K562 (cell line): ENCODE measurements around the gene TMEM72. TPM values are rescaled to one million over a fixed set of nuclear protein-coding genes. Genes with fewer than 3 reads are reported as not detected.
A peak's percentile ranks its signal among the peaks of the same experiment; 100 is the strongest.

Source experiments
- ATAC-seq: fragments of 200-7000 bp; cut with Tn5 transposase; 3 replicates; pipeline ENCODE4 v1.9.1; 2020; ENCODE audit warnings: moderate library complexity
- BruUV-seq: library from RNA; stranded (reverse); fragments of 400-500 nt; replicated peaks from 2 replicates; lab custom pipeline; 2021; lab: Mats Ljungman, UMichigan
- CTCF ChIA-PET: fragments of 300-600 bp; formaldehyde crosslinking; extraction: SDS; loops from one replicate; lab custom pipeline; 2021; ENCODE audit warnings: low intra/inter-chr PET ratio; lab: Yijun Ruan, JAX
- POLR2A ChIA-PET: fragments of 300-600, 350-650 bp; sonication (Branson Sonifier 250); formaldehyde crosslinking; extraction: SDS; loops from one replicate; lab custom pipeline; 2021; ENCODE audit warnings: antibody characterized with exemption, inconsistent platforms; lab: Yijun Ruan, JAX
- DNase-seq, 4 experiments: peaks; one replicate each; pipeline versions ENCODE4 v3.0.0 to v3.0.0-alpha.2; 2011 to 2018; ENCODE audit warnings: low spot score in 3 of 4, mixed read lengths in 3 of 4; ENCODE audit errors: extremely low read depth in 1 of 4
- FAIRE-seq: peaks from 2 replicates; lab custom pipeline; 2011; peaks lifted over from hg19 to GRCh38; lab: Jason Lieb, UNC
- H2AFZ ChIP-seq: 2 replicates; pipeline ENCODE4 v1.6.0; 2011; ENCODE audit warnings: low read depth, low read length, control low read depth, inconsistent platforms
- H3K27ac ChIP-seq: fragments of 200-600 bp; 3 replicates; pipeline ENCODE4 v1.8.0; 2011; ENCODE audit warnings: low read depth, mild to moderate bottlenecking, control low read depth, inconsistent platforms, low read length, moderate library complexity, mixed read lengths; ENCODE audit errors: extremely low read depth
- H3K27me3 ChIP-seq, 2 experiments: fragments of 300-600 bp in 1 of 2; 2 replicates in 1 of 2; 3 replicates in 1 of 2; pipeline versions ENCODE4 v1.6.0 to v1.8.0; 2011; ENCODE audit warnings: inconsistent platforms in 2 of 2, low read length in 2 of 2, mild to moderate bottlenecking in 1 of 2, mixed read lengths in 1 of 2, moderate library complexity in 1 of 2; ENCODE audit not compliant: control insufficient read depth in 2 of 2, insufficient read depth in 2 of 2
- H3K36me3 ChIP-seq: fragments of 300-600 bp; 3 replicates; pipeline ENCODE4 v1.8.0; 2011; ENCODE audit warnings: mild to moderate bottlenecking, low read length, inconsistent platforms; ENCODE audit not compliant: control insufficient read depth, insufficient read depth
- H3K4me1 ChIP-seq, 2 experiments: fragments of 200-600 bp in 1 of 2; replicated peaks in 1 of 2; 2 replicates in 1 of 2; 3 replicates in 1 of 2; pipeline versions ENCODE4 v1.5.1 to v1.8.0; 2011; ENCODE audit warnings: inconsistent platforms in 2 of 2, low read length in 2 of 2, mild to moderate bottlenecking in 1 of 2, mixed read lengths in 1 of 2, moderate library complexity in 1 of 2; ENCODE audit not compliant: control insufficient read depth in 2 of 2, insufficient read depth in 2 of 2
- H3K4me2 ChIP-seq: 2 replicates; pipeline ENCODE4 v1.6.1; 2011; ENCODE audit warnings: low read length, control low read depth, inconsistent platforms, mixed read lengths; ENCODE audit not compliant: insufficient read depth
- H3K4me3 ChIP-seq: fragments of 200-600 bp; sonication (generic), shearing (Covaris generic); 2 replicates; pipeline ENCODE4 v1.5.1; 2016; ENCODE audit warnings: control low read depth, inconsistent platforms
- H3K79me2 ChIP-seq: fragments of 200-600 bp; 3 replicates; pipeline ENCODE4 v1.8.0; 2011; ENCODE audit warnings: low read length, inconsistent platforms; ENCODE audit not compliant: control insufficient read depth, insufficient read depth
- H3K9ac ChIP-seq, 2 experiments: 2 replicates each; pipeline versions ENCODE4 v1.6.0 to v1.6.1; 2011; ENCODE audit warnings: low read depth in 2 of 2, low read length in 2 of 2, control low read depth in 1 of 2, inconsistent platforms in 1 of 2, mild to moderate bottlenecking in 1 of 2, mixed read lengths in 1 of 2; ENCODE audit not compliant: insufficient read depth in 1 of 2
- H3K9me1 ChIP-seq: one replicate; pipeline ENCODE4 v1.6.0; 2011; ENCODE audit warnings: inconsistent platforms, mild to moderate bottlenecking, low read length, moderate library complexity; ENCODE audit not compliant: control insufficient read depth, insufficient read depth
- H3K9me3 ChIP-seq: replicated peaks from 2 replicates; pipeline ENCODE4 v1.5.1; 2011; ENCODE audit warnings: low read depth, low read length, inconsistent platforms; ENCODE audit not compliant: control insufficient read depth, insufficient read depth
- H4K20me1 ChIP-seq: replicated peaks from 2 replicates; pipeline ENCODE4 v1.6.1; 2011; ENCODE audit warnings: low read length, inconsistent platforms, mixed read lengths; ENCODE audit not compliant: control insufficient read depth, insufficient read depth
- ATF1 ChIP-seq, 2 experiments: fragments of 450-650 bp in 1 of 2; IDR thresholded peaks; 2 replicates each; pipeline ENCODE4 v1.6.1; 2016; ENCODE audit warnings: missing compliant biosample characterization in 1 of 2, missing genetic modification characterization in 1 of 2
- CEBPG ChIP-seq, 3 experiments: fragments of 200-800 bp in 1 of 3; sonication (Bioruptor generic) in 1 of 3; sonication (generic) in 1 of 3; formaldehyde crosslinking in 1 of 3; IDR thresholded peaks in 2 of 3; conservative IDR thresholded peaks in 1 of 3; 2 replicates each; pipeline versions ENCODE4 v1.6.1 to v1.8.0; 2016 to 2022; ENCODE audit warnings: missing compliant biosample characterization in 2 of 3, missing genetic modification characterization in 2 of 3, mild to moderate bottlenecking in 1 of 3, missing genetic modification reagents in 1 of 3
- ELF1 ChIP-seq: fragments of 200-800 bp; sonication (Bioruptor generic); IDR thresholded peaks from 2 replicates; pipeline ENCODE4 v1.6.1; 2016; ENCODE audit warnings: missing genetic modification characterization, missing compliant biosample characterization
- KDM5B ChIP-seq: fragments of 200-600 bp; sonication (generic); IDR thresholded peaks from 2 replicates; pipeline ENCODE4 v1.6.1; 2012; ENCODE audit warnings: low read depth, mild to moderate bottlenecking, moderate library complexity, low read length, control low read depth, inconsistent platforms; ENCODE audit not compliant: insufficient replicate concordance
- NONO ChIP-seq, 2 experiments: fragments of 200-400 bp in 1 of 2; fragments of 450-650 bp in 1 of 2; formaldehyde crosslinking in 1 of 2; IDR thresholded peaks; 2 replicates each; pipeline ENCODE4 v1.6.1; 2017; ENCODE audit warnings: low read depth in 2 of 2, mild to moderate bottlenecking in 2 of 2, moderate library complexity in 2 of 2, low read length in 1 of 2
- NR4A1 ChIP-seq, 2 experiments: fragments of 250-450 bp in 1 of 2; fragments of 450-650 bp in 1 of 2; sonication (Bioruptor Pico) in 1 of 2; IDR thresholded peaks; 2 replicates each; pipeline versions ENCODE4 v1.4.0 to v1.6.1; 2016 to 2020; ENCODE audit warnings: mild to moderate bottlenecking in 2 of 2, missing compliant biosample characterization in 1 of 2, missing genetic modification characterization in 1 of 2, moderate library complexity in 1 of 2
- PCBP1 ChIP-seq: fragments of 200-400 bp; formaldehyde crosslinking; IDR thresholded peaks from 2 replicates; pipeline ENCODE4 v1.6.1; 2018; ENCODE audit warnings: mild to moderate bottlenecking, low read depth, low read length; ENCODE audit not compliant: poor library complexity, severe bottlenecking
- PHF8 ChIP-seq: fragments of 200-600 bp; sonication (generic); IDR thresholded peaks from 2 replicates; pipeline ENCODE4 v1.6.1; 2012; ENCODE audit warnings: mixed run types, mild to moderate bottlenecking, inconsistent platforms, low read length, moderate library complexity, borderline replicate concordance
- XRCC5 ChIP-seq: fragments of 200-400 bp; formaldehyde crosslinking; IDR thresholded peaks from 2 replicates; pipeline ENCODE4 v1.6.1; 2017; ENCODE audit warnings: low read depth, mild to moderate bottlenecking, low read length
- ZNF146 ChIP-seq: IDR thresholded peaks from one replicate; pipeline ENCODE4 v1.6.1; 2018; ENCODE audit warnings: missing compliant biosample characterization; ENCODE audit not compliant: unreplicated experiment
- ZNF239 ChIP-seq: fragments of 250-450 bp; sonication (Bioruptor Pico); IDR thresholded peaks from 2 replicates; pipeline ENCODE4 v1.4.0; 2020; ENCODE audit warnings: mild to moderate bottlenecking
- ZNF324 ChIP-seq: fragments of 250-450 bp; sonication (Bioruptor Pico); IDR thresholded peaks from 2 replicates; pipeline ENCODE4 v1.4.0; 2020; ENCODE audit warnings: mild to moderate bottlenecking
- ZNF780A ChIP-seq: fragments of 250-450 bp; sonication (Bioruptor Pico); IDR thresholded peaks from 2 replicates; pipeline ENCODE4 v1.5.0; 2021; ENCODE audit warnings: mild to moderate bottlenecking
- WGBS: fragments of 100-300 bp; shearing (Covaris generic); methylation state at CpG from one replicate; pipeline ENCODE4 v1.1.6; 2016; ENCODE audit warnings: low coverage, mixed read lengths; ENCODE audit not compliant: insufficient coverage; ENCODE audit errors: missing lambda C conversion rate; 5-methylcytosine and 5-hydroxymethylcytosine counted together
- in situ Hi-C: fragments of 300-500 bp; cut with MboI; formaldehyde crosslinking; loops from 4 replicates; pipeline ENCODE4 v1.15.0; 2018; ENCODE audit warnings: inconsistent platforms, mixed read lengths
- intact Hi-C: fragments of 100-400 bp; cut with micrococcal nuclease; formaldehyde crosslinking; loops from 2 replicates; pipeline ENCODE4 v1.14.2; 2022
- polyA plus RNA-seq, 8 experiments: library from polyadenylated mRNA; depleted of rRNA in 4 of 8; stranded (reverse) in 5 of 8; unstranded in 3 of 8; fragments of >200 nt; fragmentation: Nextera tagmentation in 2 of 8; fragmentation: Illumina TruSeq in 1 of 8; extraction: Ambion mirVana in 2 of 8; extraction: Trizol in 1 of 8; gene quantifications; 2 replicates each; pipeline versions ENCODE4 v1.2.1 to v1.2.3, GENCODE V29; 2011 to 2014; ENCODE audit warnings: inconsistent platforms in 1 of 8, missing spikeins in 1 of 8
- total RNA-seq, 7 experiments: library from RNA; depleted of rRNA in 6 of 7; stranded (reverse); fragments of >200 nt in 6 of 7; fragmentation: Illumina TruSeq in 2 of 7; extraction: Trizol in 2 of 7; gene quantifications; 2 replicates each; pipeline versions ENCODE4 v1.2.1 to v1.2.3, GENCODE V29; 2011 to 2021; ENCODE audit warnings: low replicate concordance in 1 of 7
- TF ChIP-seq, protein P1 (sequence below), 3 experiments: IDR thresholded peaks in 2 of 3; conservative IDR thresholded peaks in 1 of 3; 2 replicates each; pipeline ENCODE4 v1.5.1; 2011 to 2012; ENCODE audit warnings: low read length in 3 of 3, mild to moderate bottlenecking in 3 of 3, control low read depth in 2 of 3, improper control_type of control experiment in 1 of 3, inconsistent platforms in 1 of 3, low read depth in 1 of 3, mixed read lengths in 1 of 3, moderate library complexity in 1 of 3; ENCODE audit not compliant: insufficient read depth in 2 of 3
- TF ChIP-seq, protein P2 (sequence below): fragments of 450-650 bp; formaldehyde crosslinking; IDR thresholded peaks from 2 replicates; pipeline ENCODE4 v1.4.0; 2020; ENCODE audit warnings: mild to moderate bottlenecking, moderate library complexity

TMEM72 gene
- total and polyA plus RNA-seq, 9 of the 15 experiments (the other 6 are each of a cell fraction or from before 2014, with no cell fraction given), result not detected

DNA sequence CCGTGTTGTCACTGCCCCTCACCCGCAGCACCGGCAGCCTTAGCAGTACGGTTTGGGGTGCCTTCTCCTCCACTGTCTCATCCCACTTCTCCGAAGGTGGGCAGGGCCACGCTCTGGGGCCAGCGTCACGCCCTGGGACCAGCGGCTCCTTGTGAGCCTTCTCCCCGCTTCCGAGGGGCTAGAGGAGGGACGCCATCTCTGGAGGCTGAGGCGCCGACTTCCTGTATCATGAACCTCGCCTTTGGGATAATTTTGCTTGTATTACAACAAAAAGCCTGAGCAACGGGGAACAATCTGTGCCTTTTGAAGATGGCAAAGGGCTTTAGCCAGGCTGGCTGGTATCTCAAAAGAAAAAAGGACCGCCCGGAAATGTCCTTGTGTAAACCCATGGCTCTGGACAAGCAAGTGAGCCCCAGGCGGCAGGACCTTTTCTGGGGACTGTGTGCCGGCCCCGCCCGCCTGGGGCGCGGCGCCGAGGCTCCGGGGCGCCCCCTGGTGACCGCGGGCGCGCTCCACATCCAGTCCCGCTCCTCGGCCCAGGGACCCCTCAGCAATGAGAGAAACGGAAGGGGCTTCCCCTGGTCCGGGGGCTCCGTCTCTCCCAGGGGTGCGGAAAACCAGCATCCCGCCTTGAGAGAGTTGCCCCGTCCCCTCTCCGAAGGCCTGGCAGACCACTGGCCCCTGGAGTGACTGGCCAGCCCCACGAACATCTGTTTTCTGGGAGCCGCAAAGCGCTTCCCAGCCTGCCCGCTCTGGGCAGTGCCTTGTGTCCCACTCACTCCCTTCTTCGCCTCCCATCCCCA is 63.7 kb downstream of the TMEM72 start:
- ChIA-PET CTCF (interaction anchor here (0.6 to 3.1 kb wide), 2 partner anchors 17 to 41 kb away, joined by 3 to 32 read pairs; no protein-coding TSS in a partner anchor), POLR2A (interaction anchor here (1.3 kb wide), 1 partner anchor 20 kb away, joined by 3 read pairs; no protein-coding TSS in a partner anchor)
- H3K4me3 ChIP-seq, result peak overlapping the region; percentile 35
- H4K20me1 ChIP-seq, result no peaks in the 10 kb centered on the region
- peaks cover 0 to 4% of the 10 kb centered on the region in 2 experiments; a peak in 2 of 5 replicates for H3K27me3 ChIP-seq
- H3K79me2 ChIP-seq, result no peaks in the 10 kb centered on the region
- H3K27ac ChIP-seq, result peak overlapping the region; percentile 51
- in situ Hi-C loops (no loop called here), intact Hi-C loops (loop anchor here (1.0 to 5.0 kb wide), 2 partner anchors 43 to 98 kb away; no protein-coding TSS in a partner anchor)
- peaks cover 29 to 51% of the 10 kb centered on the region in 2 experiments for H3K4me1 ChIP-seq
- H2AFZ ChIP-seq, result peak overlapping the region; percentile 98
- WGBS, result 7% methylated on average over 35 of the region's 46 CpGs
- H3K9me3 ChIP-seq, result no peaks in the 10 kb centered on the region
- no peaks in the 10 kb centered on the region for H3K36me3 ChIP-seq
- DNase-seq, result peak; percentile 82 to 91 (median 88)
- H3K9ac ChIP-seq, result peak overlapping the region; percentile 59 to 90
- peak overlapping the region; percentile 79 for H3K4me2 ChIP-seq
- ATAC-seq, result peak; percentile 94
- peak; percentile 46 for FAIRE-seq
- BruUV-seq, result no TSS peak
- H3K9me1 ChIP-seq, result no peaks in the 10 kb centered on the region
- TF ChIP-seq ZNF239 (CRISPR knock-in tag) (peak; percentile 55), PCBP1 (peak; percentile 75), ZNF146 (CRISPR knock-in tag) (no peak), CEBPG (CRISPR knock-in tag; IDR thresholded peaks at IDR 0.05) (no peak), CEBPG (tag; conservative IDR thresholded peaks at IDR 0.05 in 1 of 2, IDR thresholded peaks at IDR 0.05 in 1 of 2) (no peak), ATF1 (CRISPR knock-in tag; IDR thresholded peaks at IDR 0.05) (no peak), ATF1 (tag; IDR thresholded peaks at IDR 0.05) (peak; percentile 33; the same call in 1 of the 2 replicates), ZNF324 (no peak), XRCC5 (peak; percentile 86), KDM5B (peak; percentile 37), NR4A1 (CRISPR knock-in tag; IDR thresholded peaks at IDR 0.05) (no peak), NR4A1 (tag; IDR thresholded peaks at IDR 0.05) (peak; percentile 71; the same call in 1 of the 2 replicates), ELF1 (peak; percentile 65), ZNF780A (no peak), NONO (IDR thresholded peaks at IDR 0.05; ENCODE audit: low read depth in 2 of 2, low read length in 1 of 2) (peak in 1 of 2 experiments; percentile 53; a peak in 1 of 4 replicates), PHF8 (peak; percentile 62)
- TF ChIP-seq, protein P1, sequence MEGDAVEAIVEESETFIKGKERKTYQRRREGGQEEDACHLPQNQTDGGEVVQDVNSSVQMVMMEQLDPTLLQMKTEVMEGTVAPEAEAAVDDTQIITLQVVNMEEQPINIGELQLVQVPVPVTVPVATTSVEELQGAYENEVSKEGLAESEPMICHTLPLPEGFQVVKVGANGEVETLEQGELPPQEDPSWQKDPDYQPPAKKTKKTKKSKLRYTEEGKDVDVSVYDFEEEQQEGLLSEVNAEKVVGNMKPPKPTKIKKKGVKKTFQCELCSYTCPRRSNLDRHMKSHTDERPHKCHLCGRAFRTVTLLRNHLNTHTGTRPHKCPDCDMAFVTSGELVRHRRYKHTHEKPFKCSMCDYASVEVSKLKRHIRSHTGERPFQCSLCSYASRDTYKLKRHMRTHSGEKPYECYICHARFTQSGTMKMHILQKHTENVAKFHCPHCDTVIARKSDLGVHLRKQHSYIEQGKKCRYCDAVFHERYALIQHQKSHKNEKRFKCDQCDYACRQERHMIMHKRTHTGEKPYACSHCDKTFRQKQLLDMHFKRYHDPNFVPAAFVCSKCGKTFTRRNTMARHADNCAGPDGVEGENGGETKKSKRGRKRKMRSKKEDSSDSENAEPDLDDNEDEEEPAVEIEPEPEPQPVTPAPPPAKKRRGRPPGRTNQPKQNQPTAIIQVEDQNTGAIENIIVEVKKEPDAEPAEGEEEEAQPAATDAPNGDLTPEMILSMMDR (IDR thresholded peaks at IDR 0.05 in 2 of 3, conservative IDR thresholded peaks at IDR 0.05 in 1 of 3; ENCODE audit: insufficient read depth in 2 of 3, low read depth in 1 of 3, low read length in 3 of 3), result peak; percentile 94 to 98 (median 97)
- TF ChIP-seq, protein P2, sequence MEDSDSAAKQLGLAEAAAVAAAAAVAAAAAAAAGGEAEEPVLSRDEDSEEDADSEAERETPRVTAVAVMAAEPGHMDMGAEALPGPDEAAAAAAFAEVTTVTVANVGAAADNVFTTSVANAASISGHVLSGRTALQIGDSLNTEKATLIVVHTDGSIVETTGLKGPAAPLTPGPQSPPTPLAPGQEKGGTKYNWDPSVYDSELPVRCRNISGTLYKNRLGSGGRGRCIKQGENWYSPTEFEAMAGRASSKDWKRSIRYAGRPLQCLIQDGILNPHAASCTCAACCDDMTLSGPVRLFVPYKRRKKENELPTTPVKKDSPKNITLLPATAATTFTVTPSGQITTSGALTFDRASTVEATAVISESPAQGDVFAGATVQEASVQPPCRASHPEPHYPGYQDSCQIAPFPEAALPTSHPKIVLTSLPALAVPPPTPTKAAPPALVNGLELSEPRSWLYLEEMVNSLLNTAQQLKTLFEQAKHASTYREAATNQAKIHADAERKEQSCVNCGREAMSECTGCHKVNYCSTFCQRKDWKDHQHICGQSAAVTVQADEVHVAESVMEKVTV (CRISPR knock-in tag), result peak; percentile 87
